NCI-H2196 (cell line): Measurements from ENCODE around the gene METTL24.
"Not testable (repeated sequence)": the region's sequence is repeated elsewhere in the genome, so short reads cannot be mapped to it uniquely, and the experiment has no call there.

Experiments
- DNase-seq: peaks from one replicate; lab custom pipeline; 2025; ENCODE audit not compliant: unreplicated experiment; lab: John Stamatoyannopoulos, UW

METTL24 gene

GRCh38 chr6:110270165-110270564, 88.0 kb downstream of the METTL24 start:
- DNase-seq, result no peak

DNA sequence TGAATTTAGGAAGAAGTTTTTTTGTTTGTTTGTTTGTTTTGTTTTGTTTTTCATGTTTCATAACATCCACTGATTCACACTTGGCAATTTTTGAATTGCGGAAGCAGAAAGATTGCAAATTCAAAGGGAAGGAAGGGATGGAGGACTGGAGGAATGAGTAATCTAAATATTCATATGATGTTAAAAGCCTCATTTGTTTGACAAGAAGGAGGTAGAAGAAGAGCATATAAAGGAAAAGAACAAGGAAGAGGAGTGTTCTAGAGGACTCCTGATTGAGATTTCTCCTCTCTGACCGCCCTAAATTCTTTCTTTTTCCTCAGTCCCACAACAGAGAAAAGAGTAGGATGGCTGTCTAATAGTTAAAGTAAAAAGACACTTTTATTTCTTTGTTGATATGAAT, 88.5 kb downstream of the METTL24 start:
- DNase-seq, result no peak

GRCh38 chr6:110266996-110267395, 91.2 kb downstream of the METTL24 start:
- DNase-seq, result no peak

- no peak for DNase-seq
Measured at GRCh38 chr6:110265273-110265672, 92.9 kb downstream of the METTL24 start.

- DNase-seq, result no peak
Measured at GRCh38 chr6:110256366-110256765, 101.8 kb downstream of the METTL24 start.

GRCh38 chr6:110255211-110255750, 102.9 kb downstream of the METTL24 start:
- DNase-seq, result no peak

DNA sequence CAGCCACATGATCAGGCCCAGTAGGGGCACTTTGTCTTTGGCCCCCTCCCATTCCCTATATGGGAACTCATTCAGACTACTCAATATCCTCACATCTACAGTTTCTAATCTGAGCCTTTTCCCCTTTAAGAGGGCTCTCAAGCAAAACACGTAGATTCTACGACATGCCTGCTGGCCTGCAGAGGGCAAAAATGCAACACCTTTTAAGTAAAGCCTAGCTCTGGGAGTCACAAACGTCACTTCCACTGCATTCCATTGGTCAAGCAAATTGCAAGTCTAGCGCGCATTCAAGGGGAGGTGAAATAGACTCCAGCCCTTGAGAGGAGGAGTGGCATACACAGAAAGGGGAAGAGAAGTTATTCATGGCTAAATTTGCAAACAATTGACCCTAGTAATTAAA, 107.3 kb downstream of the METTL24 start:
- DNase-seq, result no peak

GRCh38 chr6:110250058-110250457, 108.1 kb downstream of the METTL24 start:
- no peak for DNase-seq

DNA sequence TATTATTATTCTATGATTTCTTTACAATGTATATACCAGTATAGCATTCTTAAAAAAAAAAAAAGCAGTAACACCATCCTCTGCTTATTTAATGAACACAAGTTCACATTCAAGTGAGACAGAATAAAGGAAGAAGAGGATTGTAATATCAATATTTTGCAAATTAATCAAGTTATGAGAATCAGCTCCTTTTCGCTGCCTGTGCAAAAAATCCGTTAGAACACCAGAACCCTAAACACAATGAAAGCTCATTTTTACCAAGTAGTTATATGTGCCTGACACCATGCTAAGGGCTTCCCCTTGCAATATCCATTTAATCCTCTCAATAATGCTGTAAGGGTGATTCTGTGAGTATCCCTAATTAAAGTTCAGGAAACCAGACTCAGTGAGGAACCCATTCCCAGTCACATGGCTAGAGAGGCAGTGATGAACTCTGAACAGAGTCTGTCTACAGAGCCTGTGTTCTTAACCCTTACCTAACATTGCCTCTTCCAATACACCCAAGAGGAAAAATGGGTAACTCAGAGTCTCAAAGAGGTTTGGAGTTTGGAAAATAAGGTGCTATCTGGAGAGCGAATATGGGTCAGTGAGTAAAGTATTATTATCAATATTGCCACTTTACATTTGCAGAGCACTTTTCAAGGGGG, 111.1 kb downstream of the METTL24 start:
- DNase-seq, result no peak

DNA sequence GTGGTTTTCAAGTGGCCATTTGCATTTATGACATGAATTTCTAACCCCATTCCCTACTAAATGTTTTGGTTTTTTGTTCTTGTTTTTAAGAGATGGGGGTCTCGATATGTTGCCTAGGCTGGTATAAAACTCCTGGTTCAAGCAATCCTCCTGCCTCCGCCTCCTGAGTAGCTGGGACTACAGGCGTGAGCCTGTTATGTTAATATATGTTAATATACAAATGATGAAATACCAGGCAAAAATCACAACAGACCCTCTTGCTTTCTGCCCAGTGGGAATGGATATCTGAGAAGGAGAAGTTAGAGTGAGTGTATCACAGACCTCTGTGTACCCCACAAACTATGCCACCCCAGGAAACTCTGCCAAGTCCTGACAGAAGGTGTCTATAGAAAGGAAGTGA, 111.8 kb downstream of the METTL24 start:
- no peak for DNase-seq

- DNase-seq, result not testable (repeated sequence)
Measured at GRCh38 chr6:110244621-110245020, 113.5 kb downstream of the METTL24 start.

- DNase-seq, result no peak
Measured at GRCh38 chr6:110239526-110240274, 118.4 kb downstream of the METTL24 start.

GRCh38 chr6:110236007-110236406, 122.1 kb downstream of the METTL24 start:
- DNase-seq, result not testable (repeated sequence)

GRCh38 chr6:110233770-110234374, 124.3 kb downstream of the METTL24 start:
- DNase-seq, result no peak

GRCh38 chr6:110232450-110232849, 125.7 kb downstream of the METTL24 start:
- DNase-seq, result no peak

- no peak for DNase-seq
Measured at GRCh38 chr6:110226261-110226660, 131.9 kb downstream of the METTL24 start.

- no peak for DNase-seq
Measured at GRCh38 chr6:110221738-110222137, 136.4 kb downstream of the METTL24 start.

DNA sequence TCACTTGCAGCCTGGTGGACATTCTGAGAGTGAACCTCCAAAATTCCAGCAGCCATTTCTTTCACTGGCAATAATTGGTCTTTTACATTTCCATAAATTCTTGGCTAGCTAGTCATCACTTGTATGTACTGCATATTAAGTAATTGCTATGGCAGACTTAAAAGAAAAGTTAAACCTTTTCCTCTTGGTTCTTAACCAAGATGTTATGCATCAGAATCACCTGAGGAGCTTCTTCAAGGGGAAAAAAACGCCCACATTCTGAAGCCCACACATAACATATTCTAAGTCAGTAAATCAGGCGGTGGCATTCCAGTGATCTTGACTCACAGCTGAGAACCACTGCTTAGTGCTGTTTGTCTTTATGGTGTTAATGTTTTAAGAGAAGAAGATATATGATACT, 140.9 kb downstream of the METTL24 start:
- DNase-seq, result no peak

- DNase-seq, result no peak
Measured at GRCh38 chr6:110216140-110216539, 142.0 kb downstream of the METTL24 start.

GRCh38 chr6:110214338-110214737, 143.8 kb downstream of the METTL24 start:
- DNase-seq, result no peak

- no peak for DNase-seq
Measured at GRCh38 chr6:110211753-110212152, 146.4 kb downstream of the METTL24 start.

GRCh38 chr6:110207652-110208051, 150.5 kb downstream of the METTL24 start:
- DNase-seq, result no peak
